IPS-11a (cell line): ENCODE measurements around the gene VWC2L.

Experiments
- H3K4me3 ChIP-seq: one replicate; pipeline ENCODE4 v1.5.1; 2013; ENCODE audit warnings: low read depth, low read length, control low read depth

VWC2L gene

GRCh38 chr2:214465363-214466146, 54.7 kb downstream of the VWC2L start:
- no peak overlapping the region for H3K4me3 ChIP-seq

GRCh38 chr2:214469728-214470127, 58.9 kb downstream of the VWC2L start:
- no peak overlapping the region for H3K4me3 ChIP-seq

GRCh38 chr2:214471382-214471781, 60.5 kb downstream of the VWC2L start:
- no peak overlapping the region for H3K4me3 ChIP-seq

- no peak overlapping the region for H3K4me3 ChIP-seq
These were observed 61.1 kb downstream of the VWC2L start for GRCh38 chr2:214471990-214472389.

- no peak overlapping the region for H3K4me3 ChIP-seq
These were observed 66.5 kb downstream of the VWC2L start for GRCh38 chr2:214477305-214477704.

- no peak overlapping the region for H3K4me3 ChIP-seq
These were observed 70.3 kb downstream of the VWC2L start for GRCh38 chr2:214481204-214481603.

- no peak overlapping the region for H3K4me3 ChIP-seq
These were observed 71.9 kb downstream of the VWC2L start for GRCh38 chr2:214482728-214483127.

GRCh38 chr2:214484239-214484638, 73.4 kb downstream of the VWC2L start:
- H3K4me3 ChIP-seq, result no peak overlapping the region

GRCh38 chr2:214484701-214485100, 73.8 kb downstream of the VWC2L start:
- H3K4me3 ChIP-seq, result no peak overlapping the region

- H3K4me3 ChIP-seq, result no peak overlapping the region
These were observed 78.3 kb downstream of the VWC2L start for GRCh38 chr2:214489181-214489580.

- H3K4me3 ChIP-seq, result no peak overlapping the region
These were observed 78.8 kb downstream of the VWC2L start for GRCh38 chr2:214489702-214490101.

GRCh38 chr2:214492152-214492551, 81.3 kb downstream of the VWC2L start:
- H3K4me3 ChIP-seq, result no peak overlapping the region

GRCh38 chr2:214492608-214493007, 81.8 kb downstream of the VWC2L start:
- H3K4me3 ChIP-seq, result no peak overlapping the region

GRCh38 chr2:214497489-214497888, 86.6 kb downstream of the VWC2L start:
- no peak overlapping the region for H3K4me3 ChIP-seq

GRCh38 chr2:214503568-214503967, 92.7 kb downstream of the VWC2L start:
- H3K4me3 ChIP-seq, result no peak overlapping the region

GRCh38 chr2:214504599-214505376, 93.9 kb downstream of the VWC2L start:
- no peak overlapping the region for H3K4me3 ChIP-seq

- H3K4me3 ChIP-seq, result no peak overlapping the region
These were observed 96.2 kb downstream of the VWC2L start for GRCh38 chr2:214507032-214507431.

- no peak overlapping the region for H3K4me3 ChIP-seq
These were observed 103.8 kb downstream of the VWC2L start for GRCh38 chr2:214514704-214515103.

- no peak overlapping the region for H3K4me3 ChIP-seq
These were observed 104.3 kb downstream of the VWC2L start for GRCh38 chr2:214515111-214515510.

- no peak overlapping the region for H3K4me3 ChIP-seq
These were observed 108.5 kb downstream of the VWC2L start for GRCh38 chr2:214519258-214519818.

- no peak overlapping the region for H3K4me3 ChIP-seq
These were observed 118.2 kb downstream of the VWC2L start for GRCh38 chr2:214529021-214529420.

GRCh38 chr2:214529514-214529913, 118.7 kb downstream of the VWC2L start:
- no peak overlapping the region for H3K4me3 ChIP-seq
